Esophagus muscularis mucosa (tissue), 4 donors: Measurements from ENCODE around the gene HRAS.

Experiments used
- CTCF ChIP-seq, 3 experiments: fragments of 200-600 bp in 2 of 3; fragments of 450-650 bp in 1 of 3; sonication (generic) in 2 of 3; IDR thresholded peaks; one replicate each; pipeline ENCODE4 v1.5.1; 2017 to 2019; ENCODE audit warnings: antibody characterized with exemption in 3 of 3, mild to moderate bottlenecking in 2 of 3, moderate library complexity in 1 of 3
- EP300 ChIP-seq: sonication (generic); formaldehyde crosslinking; IDR thresholded peaks from one replicate; pipeline ENCODE4 v1.6.1; 2017; ENCODE audit warnings: antibody characterized with exemption
- POLR2A ChIP-seq: fragments of 450-650 bp; IDR thresholded peaks from one replicate; pipeline ENCODE4 v1.6.1; 2017; ENCODE audit warnings: antibody characterized with exemption, moderate library complexity, mild to moderate bottlenecking, low read depth

- TF ChIP-seq CTCF (IDR thresholded peaks at IDR 0.05) (no peak), POLR2A (no peak), EP300 (no peak)
Measured at GRCh38 chr11:553083-553987, 18.0 kb upstream of the HRAS start.
